GM23338 (cell line): ENCODE data around the gene ARHGAP9. TPM values are rescaled to one million over a fixed set of nuclear protein-coding genes. Genes with fewer than 3 reads are reported as not detected.

Experiments used
- ATAC-seq: fragments of 200-7000 bp; cut with Tn5 transposase; 3 replicates; pipeline ENCODE4 v1.9.1; 2020
- DNase-seq: peaks from one replicate; pipeline ENCODE4 v3.0.0-alpha.2; 2015; ENCODE audit warnings: low spot score
- H2AFZ ChIP-seq: fragments of 200-600 bp; sonication (generic); 2 replicates; pipeline ENCODE4 v1.8.0; 2016; ENCODE audit warnings: antibody characterized with exemption, mild to moderate bottlenecking, moderate library complexity
- H3F3A ChIP-seq: fragments of 200-600 bp; sonication (generic); replicated peaks from 2 replicates; pipeline ENCODE4 v1.8.0; 2017; ENCODE audit warnings: antibody characterized with exemption, mixed run types, low read depth
- H3K27ac ChIP-seq: fragments of 200-600 bp; sonication (generic); 2 replicates; pipeline ENCODE4 v1.6.1; 2016; ENCODE audit warnings: low read depth
- H3K27me3 ChIP-seq: fragments of 200-600 bp; sonication (generic); 2 replicates; pipeline ENCODE4 v1.8.0; 2016; ENCODE audit warnings: mild to moderate bottlenecking, mixed run types, moderate library complexity; ENCODE audit not compliant: insufficient read depth
- H3K36me3 ChIP-seq: fragments of 200-600 bp; sonication (generic); 2 replicates; pipeline ENCODE4 v1.8.0; 2016; ENCODE audit warnings: mild to moderate bottlenecking; ENCODE audit not compliant: insufficient read depth
- H3K4me1 ChIP-seq: fragments of 200-600 bp; sonication (generic); 2 replicates; pipeline ENCODE4 v1.8.0; 2016; ENCODE audit warnings: mild to moderate bottlenecking, moderate library complexity; ENCODE audit not compliant: insufficient read depth
- H3K4me2 ChIP-seq: fragments of 200-600 bp; sonication (generic); 2 replicates; pipeline ENCODE4 v1.7.1; 2017; ENCODE audit warnings: mixed run types
- H3K4me3 ChIP-seq: fragments of 200-600 bp; sonication (generic); 2 replicates; pipeline ENCODE4 v1.6.1; 2016; ENCODE audit warnings: mixed run types
- H3K79me2 ChIP-seq: fragments of 200-600 bp; sonication (generic); replicated peaks from 2 replicates; pipeline ENCODE4 v1.8.0; 2017; ENCODE audit warnings: mild to moderate bottlenecking; ENCODE audit not compliant: insufficient read depth
- H3K9me2 ChIP-seq: fragments of 200-600 bp; sonication (generic); 2 replicates; pipeline ENCODE4 v1.8.0; 2017; ENCODE audit not compliant: insufficient read depth
- H4K20me1 ChIP-seq: fragments of 200-600 bp; sonication (generic); replicated peaks from 2 replicates; pipeline ENCODE4 v1.8.0; 2017; ENCODE audit warnings: mild to moderate bottlenecking; ENCODE audit not compliant: insufficient read depth
- H3K27ac Mint-ChIP-seq: 2 replicates; pipeline ENCODE4 v1.8.0; 2020; ENCODE audit warnings: inconsistent platforms, mild to moderate bottlenecking, moderate library complexity, mixed read lengths
- H3K27me3 Mint-ChIP-seq: 3 replicates; pipeline ENCODE4 v1.8.0; 2022; ENCODE audit warnings: low read depth, mild to moderate bottlenecking, moderate library complexity, mixed read lengths, inconsistent platforms; ENCODE audit not compliant: insufficient read depth, poor library complexity
- H3K36me3 Mint-ChIP-seq: 3 replicates; pipeline ENCODE4 v1.8.0; 2021; ENCODE audit warnings: low read depth, mild to moderate bottlenecking, inconsistent platforms, moderate library complexity, mixed read lengths
- H3K4me1 Mint-ChIP-seq: 3 replicates; pipeline ENCODE4 v1.8.0; 2020; ENCODE audit warnings: mild to moderate bottlenecking, inconsistent platforms, mixed read lengths
- H3K4me3 Mint-ChIP-seq: 3 replicates; pipeline ENCODE4 v1.8.0; 2021; ENCODE audit warnings: moderate library complexity, mild to moderate bottlenecking, inconsistent platforms, mixed read lengths
- H3K9me3 Mint-ChIP-seq: 3 replicates; pipeline ENCODE4 v1.8.0; 2020; ENCODE audit warnings: moderate library complexity, mild to moderate bottlenecking, inconsistent platforms, mixed read lengths
- CREB1 ChIP-seq: fragments of 250-450 bp; sonication (Bioruptor Pico); IDR thresholded peaks from 2 replicates; pipeline ENCODE4 v1.5.0; 2020; ENCODE audit warnings: low read depth, mild to moderate bottlenecking, moderate library complexity
- EZH2 ChIP-seq: fragments of 200-600 bp; sonication (generic); IDR thresholded peaks from one replicate; pipeline ENCODE4 v1.8.0; 2017; ENCODE audit warnings: antibody characterized with exemption, mild to moderate bottlenecking, low read depth; ENCODE audit not compliant: unreplicated experiment
- EZH2phosphoT487 ChIP-seq: fragments of 200-600 bp; sonication (generic); IDR thresholded peaks from one replicate; pipeline ENCODE4 v1.8.1; 2018; ENCODE audit warnings: antibody characterized with exemption; ENCODE audit not compliant: unreplicated experiment
- JUNB ChIP-seq: IDR thresholded peaks from one replicate; pipeline ENCODE4 v1.6.1; 2016; ENCODE audit warnings: antibody characterized with exemption; ENCODE audit not compliant: unreplicated experiment
- NANOG ChIP-seq: IDR thresholded peaks from 2 replicates; pipeline ENCODE4 v1.6.1; 2016; ENCODE audit warnings: antibody characterized with exemption, borderline replicate concordance
- POLR2AphosphoS5 ChIP-seq: IDR thresholded peaks from 2 replicates; pipeline ENCODE4 v1.6.1; 2016; ENCODE audit warnings: antibody characterized with exemption, low read depth
- STAT1 ChIP-seq: IDR thresholded peaks from one replicate; pipeline ENCODE4 v1.6.1; 2016; ENCODE audit warnings: antibody characterized with exemption; ENCODE audit not compliant: unreplicated experiment
- ZNF114 ChIP-seq: fragments of 250-450 bp; sonication (Bioruptor Pico); IDR thresholded peaks from 2 replicates; pipeline ENCODE4 v1.5.0; 2020; ENCODE audit warnings: mild to moderate bottlenecking, moderate library complexity
- ZNF331 ChIP-seq: fragments of 250-450 bp; sonication (Bioruptor Pico); IDR thresholded peaks from 2 replicates; pipeline ENCODE4 v1.5.0; 2020; ENCODE audit warnings: low read depth, mild to moderate bottlenecking, moderate library complexity
- polyA plus RNA-seq: library from polyadenylated mRNA; unstranded; fragments of >200 nt; fragmentation: Nextera tagmentation; extraction: Ambion mirVana; gene quantifications from 2 replicates; pipeline ENCODE4 v1.2.1, GENCODE V29; 2016
- total RNA-seq: library from RNA; depleted of rRNA; stranded (reverse); fragments of >200 nt; shearing (Covaris generic); gene quantifications from 2 replicates; pipeline ENCODE4 v1.2.3, GENCODE V29; 2014
- TF ChIP-seq, protein P1 (sequence below): IDR thresholded peaks from 2 replicates; pipeline ENCODE4 v1.6.1; 2016; ENCODE audit warnings: antibody characterized with exemption
- TF ChIP-seq, protein P2 (sequence below): fragments of 250-450 bp; sonication (Bioruptor Pico); IDR thresholded peaks from 2 replicates; pipeline ENCODE4 v1.5.0; 2020; ENCODE audit warnings: mild to moderate bottlenecking, moderate library complexity
- TF ChIP-seq, protein P3 (sequence below): IDR thresholded peaks from one replicate; pipeline ENCODE4 v1.6.1; 2018; ENCODE audit warnings: antibody characterized with exemption; ENCODE audit not compliant: unreplicated experiment
- TF ChIP-seq, protein P4 (sequence below), 2 experiments: fragments of 200-600 bp in 1 of 2; sonication (generic) in 1 of 2; conservative IDR thresholded peaks; 2 replicates each; pipeline versions ENCODE4 v1.5.1 to v1.6.1; 2016 to 2017; ENCODE audit warnings: antibody characterized with exemption in 2 of 2, low read depth in 2 of 2, mild to moderate bottlenecking in 2 of 2, moderate library complexity in 1 of 2

The ARHGAP9 gene
- total and polyA plus RNA-seq, 2 experiments from 2014 or later, result 4.5 to 7.1 TPM

DNA sequence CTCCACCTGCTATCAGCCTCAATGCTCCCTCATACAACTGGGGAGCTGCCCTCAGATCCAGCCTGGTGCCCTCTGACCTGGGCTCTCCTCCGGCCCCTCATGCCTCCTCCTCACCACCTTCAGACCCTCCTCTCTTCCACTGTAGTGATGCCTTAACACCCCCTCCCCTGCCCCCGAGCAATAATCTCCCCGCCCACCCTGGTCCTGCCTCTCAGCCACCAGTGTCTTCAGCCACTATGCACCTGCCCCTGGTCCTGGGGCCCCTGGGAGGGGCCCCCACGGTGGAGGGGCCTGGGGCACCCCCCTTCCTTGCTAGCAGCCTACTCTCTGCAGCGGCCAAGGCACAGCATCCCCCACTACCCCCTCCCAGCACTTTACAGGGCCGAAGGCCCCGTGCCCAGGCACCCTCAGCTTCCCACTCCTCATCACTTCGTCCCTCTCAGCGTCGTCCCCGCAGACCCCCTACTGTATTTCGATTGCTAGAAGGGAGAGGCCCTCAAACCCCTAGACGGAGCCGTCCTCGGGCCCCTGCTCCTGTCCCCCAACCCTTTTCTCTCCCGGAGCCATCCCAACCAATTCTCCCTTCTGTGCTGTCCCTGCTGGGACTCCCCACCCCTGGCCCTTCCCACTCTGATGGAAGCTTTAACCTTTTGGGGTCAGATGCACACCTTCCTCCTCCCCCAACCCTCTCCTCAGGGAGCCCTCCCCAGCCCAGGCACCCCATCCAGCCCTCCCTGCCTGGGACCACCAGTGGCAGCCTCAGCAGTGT is 46.1 kb upstream of the ARHGAP9 start:
- H3F3A ChIP-seq, result peaks cover 30% of the 10 kb centered on the region
- H3K27ac ChIP-seq, result no peak overlapping the region
- Mint-ChIP-seq H3K27ac (no peak overlapping the region), H3K36me3 (peaks cover 31% of the 10 kb centered on the region), H3K9me3 (no peaks in the 10 kb centered on the region; the same call in 2 of the 3 replicates), H3K4me1 (peaks cover 43% of the 10 kb centered on the region), H3K27me3 (peaks cover 36% of the 10 kb centered on the region), H3K4me3 (no peak overlapping the region)
- peaks cover 5% of the 10 kb centered on the region for H3K36me3 ChIP-seq
- H4K20me1 ChIP-seq, result peaks cover 17% of the 10 kb centered on the region
- TF ChIP-seq, protein P1, sequence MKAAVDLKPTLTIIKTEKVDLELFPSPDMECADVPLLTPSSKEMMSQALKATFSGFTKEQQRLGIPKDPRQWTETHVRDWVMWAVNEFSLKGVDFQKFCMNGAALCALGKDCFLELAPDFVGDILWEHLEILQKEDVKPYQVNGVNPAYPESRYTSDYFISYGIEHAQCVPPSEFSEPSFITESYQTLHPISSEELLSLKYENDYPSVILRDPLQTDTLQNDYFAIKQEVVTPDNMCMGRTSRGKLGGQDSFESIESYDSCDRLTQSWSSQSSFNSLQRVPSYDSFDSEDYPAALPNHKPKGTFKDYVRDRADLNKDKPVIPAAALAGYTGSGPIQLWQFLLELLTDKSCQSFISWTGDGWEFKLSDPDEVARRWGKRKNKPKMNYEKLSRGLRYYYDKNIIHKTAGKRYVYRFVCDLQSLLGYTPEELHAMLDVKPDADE, result no peak
- TF ChIP-seq POLR2AphosphoS5 (no peak), JUNB (no peak), ZNF114 (CRISPR knock-in tag) (no peak), NANOG (no peak), EZH2phosphoT487 (no peak), ZNF331 (CRISPR knock-in tag) (no peak), STAT1 (no peak), EZH2 (no peak), CREB1 (no peak)
- TF ChIP-seq, protein P2, sequence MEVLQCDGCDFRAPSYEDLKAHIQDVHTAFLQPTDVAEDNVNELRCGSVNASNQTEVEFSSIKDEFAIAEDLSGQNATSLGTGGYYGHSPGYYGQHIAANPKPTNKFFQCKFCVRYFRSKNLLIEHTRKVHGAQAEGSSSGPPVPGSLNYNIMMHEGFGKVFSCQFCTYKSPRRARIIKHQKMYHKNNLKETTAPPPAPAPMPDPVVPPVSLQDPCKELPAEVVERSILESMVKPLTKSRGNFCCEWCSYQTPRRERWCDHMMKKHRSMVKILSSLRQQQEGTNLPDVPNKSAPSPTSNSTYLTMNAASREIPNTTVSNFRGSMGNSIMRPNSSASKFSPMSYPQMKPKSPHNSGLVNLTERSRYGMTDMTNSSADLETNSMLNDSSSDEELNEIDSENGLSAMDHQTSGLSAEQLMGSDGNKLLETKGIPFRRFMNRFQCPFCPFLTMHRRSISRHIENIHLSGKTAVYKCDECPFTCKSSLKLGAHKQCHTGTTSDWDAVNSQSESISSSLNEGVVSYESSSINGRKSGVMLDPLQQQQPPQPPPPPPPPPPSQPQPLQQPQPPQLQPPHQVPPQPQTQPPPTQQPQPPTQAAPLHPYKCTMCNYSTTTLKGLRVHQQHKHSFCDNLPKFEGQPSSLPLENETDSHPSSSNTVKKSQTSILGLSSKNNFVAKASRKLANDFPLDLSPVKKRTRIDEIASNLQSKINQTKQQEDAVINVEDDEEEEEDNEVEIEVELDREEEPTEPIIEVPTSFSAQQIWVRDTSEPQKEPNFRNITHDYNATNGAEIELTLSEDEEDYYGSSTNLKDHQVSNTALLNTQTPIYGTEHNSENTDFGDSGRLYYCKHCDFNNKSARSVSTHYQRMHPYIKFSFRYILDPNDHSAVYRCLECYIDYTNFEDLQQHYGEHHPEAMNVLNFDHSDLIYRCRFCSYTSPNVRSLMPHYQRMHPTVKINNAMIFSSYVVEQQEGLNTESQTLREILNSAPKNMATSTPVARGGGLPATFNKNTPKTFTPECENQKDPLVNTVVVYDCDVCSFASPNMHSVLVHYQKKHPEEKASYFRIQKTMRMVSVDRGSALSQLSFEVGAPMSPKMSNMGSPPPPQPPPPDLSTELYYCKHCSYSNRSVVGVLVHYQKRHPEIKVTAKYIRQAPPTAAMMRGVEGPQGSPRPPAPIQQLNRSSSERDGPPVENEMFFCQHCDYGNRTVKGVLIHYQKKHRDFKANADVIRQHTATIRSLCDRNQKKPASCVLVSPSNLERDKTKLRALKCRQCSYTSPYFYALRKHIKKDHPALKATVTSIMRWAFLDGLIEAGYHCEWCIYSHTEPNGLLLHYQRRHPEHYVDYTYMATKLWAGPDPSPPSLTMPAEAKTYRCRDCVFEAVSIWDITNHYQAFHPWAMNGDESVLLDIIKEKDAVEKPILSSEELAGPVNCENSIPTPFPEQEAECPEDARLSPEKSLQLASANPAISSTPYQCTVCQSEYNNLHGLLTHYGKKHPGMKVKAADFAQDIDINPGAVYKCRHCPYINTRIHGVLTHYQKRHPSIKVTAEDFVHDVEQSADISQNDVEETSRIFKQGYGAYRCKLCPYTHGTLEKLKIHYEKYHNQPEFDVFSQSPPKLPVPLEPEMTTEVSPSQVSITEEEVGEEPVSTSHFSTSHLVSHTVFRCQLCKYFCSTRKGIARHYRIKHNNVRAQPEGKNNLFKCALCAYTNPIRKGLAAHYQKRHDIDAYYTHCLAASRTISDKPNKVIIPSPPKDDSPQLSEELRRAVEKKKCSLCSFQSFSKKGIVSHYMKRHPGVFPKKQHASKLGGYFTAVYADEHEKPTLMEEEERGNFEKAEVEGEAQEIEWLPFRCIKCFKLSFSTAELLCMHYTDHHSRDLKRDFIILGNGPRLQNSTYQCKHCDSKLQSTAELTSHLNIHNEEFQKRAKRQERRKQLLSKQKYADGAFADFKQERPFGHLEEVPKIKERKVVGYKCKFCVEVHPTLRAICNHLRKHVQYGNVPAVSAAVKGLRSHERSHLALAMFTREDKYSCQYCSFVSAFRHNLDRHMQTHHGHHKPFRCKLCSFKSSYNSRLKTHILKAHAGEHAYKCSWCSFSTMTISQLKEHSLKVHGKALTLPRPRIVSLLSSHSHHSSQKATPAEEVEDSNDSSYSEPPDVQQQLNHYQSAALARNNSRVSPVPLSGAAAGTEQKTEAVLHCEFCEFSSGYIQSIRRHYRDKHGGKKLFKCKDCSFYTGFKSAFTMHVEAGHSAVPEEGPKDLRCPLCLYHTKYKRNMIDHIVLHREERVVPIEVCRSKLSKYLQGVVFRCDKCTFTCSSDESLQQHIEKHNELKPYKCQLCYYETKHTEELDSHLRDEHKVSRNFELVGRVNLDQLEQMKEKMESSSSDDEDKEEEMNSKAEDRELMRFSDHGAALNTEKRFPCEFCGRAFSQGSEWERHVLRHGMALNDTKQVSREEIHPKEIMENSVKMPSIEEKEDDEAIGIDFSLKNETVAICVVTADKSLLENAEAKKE (CRISPR knock-in tag), result no peak
- TF ChIP-seq, protein P3, sequence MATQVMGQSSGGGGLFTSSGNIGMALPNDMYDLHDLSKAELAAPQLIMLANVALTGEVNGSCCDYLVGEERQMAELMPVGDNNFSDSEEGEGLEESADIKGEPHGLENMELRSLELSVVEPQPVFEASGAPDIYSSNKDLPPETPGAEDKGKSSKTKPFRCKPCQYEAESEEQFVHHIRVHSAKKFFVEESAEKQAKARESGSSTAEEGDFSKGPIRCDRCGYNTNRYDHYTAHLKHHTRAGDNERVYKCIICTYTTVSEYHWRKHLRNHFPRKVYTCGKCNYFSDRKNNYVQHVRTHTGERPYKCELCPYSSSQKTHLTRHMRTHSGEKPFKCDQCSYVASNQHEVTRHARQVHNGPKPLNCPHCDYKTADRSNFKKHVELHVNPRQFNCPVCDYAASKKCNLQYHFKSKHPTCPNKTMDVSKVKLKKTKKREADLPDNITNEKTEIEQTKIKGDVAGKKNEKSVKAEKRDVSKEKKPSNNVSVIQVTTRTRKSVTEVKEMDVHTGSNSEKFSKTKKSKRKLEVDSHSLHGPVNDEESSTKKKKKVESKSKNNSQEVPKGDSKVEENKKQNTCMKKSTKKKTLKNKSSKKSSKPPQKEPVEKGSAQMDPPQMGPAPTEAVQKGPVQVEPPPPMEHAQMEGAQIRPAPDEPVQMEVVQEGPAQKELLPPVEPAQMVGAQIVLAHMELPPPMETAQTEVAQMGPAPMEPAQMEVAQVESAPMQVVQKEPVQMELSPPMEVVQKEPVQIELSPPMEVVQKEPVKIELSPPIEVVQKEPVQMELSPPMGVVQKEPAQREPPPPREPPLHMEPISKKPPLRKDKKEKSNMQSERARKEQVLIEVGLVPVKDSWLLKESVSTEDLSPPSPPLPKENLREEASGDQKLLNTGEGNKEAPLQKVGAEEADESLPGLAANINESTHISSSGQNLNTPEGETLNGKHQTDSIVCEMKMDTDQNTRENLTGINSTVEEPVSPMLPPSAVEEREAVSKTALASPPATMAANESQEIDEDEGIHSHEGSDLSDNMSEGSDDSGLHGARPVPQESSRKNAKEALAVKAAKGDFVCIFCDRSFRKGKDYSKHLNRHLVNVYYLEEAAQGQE, result no peak
- TF ChIP-seq, protein P4, sequence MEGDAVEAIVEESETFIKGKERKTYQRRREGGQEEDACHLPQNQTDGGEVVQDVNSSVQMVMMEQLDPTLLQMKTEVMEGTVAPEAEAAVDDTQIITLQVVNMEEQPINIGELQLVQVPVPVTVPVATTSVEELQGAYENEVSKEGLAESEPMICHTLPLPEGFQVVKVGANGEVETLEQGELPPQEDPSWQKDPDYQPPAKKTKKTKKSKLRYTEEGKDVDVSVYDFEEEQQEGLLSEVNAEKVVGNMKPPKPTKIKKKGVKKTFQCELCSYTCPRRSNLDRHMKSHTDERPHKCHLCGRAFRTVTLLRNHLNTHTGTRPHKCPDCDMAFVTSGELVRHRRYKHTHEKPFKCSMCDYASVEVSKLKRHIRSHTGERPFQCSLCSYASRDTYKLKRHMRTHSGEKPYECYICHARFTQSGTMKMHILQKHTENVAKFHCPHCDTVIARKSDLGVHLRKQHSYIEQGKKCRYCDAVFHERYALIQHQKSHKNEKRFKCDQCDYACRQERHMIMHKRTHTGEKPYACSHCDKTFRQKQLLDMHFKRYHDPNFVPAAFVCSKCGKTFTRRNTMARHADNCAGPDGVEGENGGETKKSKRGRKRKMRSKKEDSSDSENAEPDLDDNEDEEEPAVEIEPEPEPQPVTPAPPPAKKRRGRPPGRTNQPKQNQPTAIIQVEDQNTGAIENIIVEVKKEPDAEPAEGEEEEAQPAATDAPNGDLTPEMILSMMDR (conservative IDR thresholded peaks at IDR 0.05; ENCODE audit: low read depth in 2 of 2), result no peak
- H2AFZ ChIP-seq, result no peak overlapping the region
- no peaks in the 10 kb centered on the region for H3K9me2 ChIP-seq
- no peaks in the 10 kb centered on the region for H3K27me3 ChIP-seq
- 0 out of 2 replicates have a peak, but pooled peaks cover 7% of the 10 kb centered on the region for H3K79me2 ChIP-seq
- no peak for ATAC-seq
- peaks cover 26% of the 10 kb centered on the region for H3K4me1 ChIP-seq
- H3K4me3 ChIP-seq, result no peak overlapping the region
- no peak overlapping the region for H3K4me2 ChIP-seq
- DNase-seq, result no peak
